K562 (cell line): ENCODE measurements around the gene WFIKKN2. TPM values are rescaled to one million over a fixed set of nuclear protein-coding genes. Genes with fewer than 3 reads are reported as not detected.

Experiments used
- NR2C2 ChIP-seq, 2 experiments: fragments of 200-800 bp in 1 of 2; sonication (Bioruptor generic) in 1 of 2; sonication (generic) in 1 of 2; formaldehyde crosslinking in 1 of 2; IDR thresholded peaks; 2 replicates each; pipeline versions ENCODE4 v1.6.1 to v1.8.0; 2016 to 2022; ENCODE audit warnings: mild to moderate bottlenecking in 1 of 2, missing compliant biosample characterization in 1 of 2, missing genetic modification characterization in 1 of 2, missing genetic modification reagents in 1 of 2
- ZBTB40 ChIP-seq, 2 experiments: fragments of 450-650 bp in 1 of 2; sonication (generic) in 1 of 2; formaldehyde crosslinking in 1 of 2; IDR thresholded peaks; 2 replicates each; pipeline versions ENCODE4 v1.7.1 to v1.9.0; 2016 to 2022; ENCODE audit warnings: inconsistent platforms in 1 of 2, mild to moderate bottlenecking in 1 of 2, missing genetic modification reagents in 1 of 2
- ZNF639 ChIP-seq, 2 experiments: fragments of 200-800 bp in 1 of 2; sonication (Bioruptor generic) in 1 of 2; sonication (generic) in 1 of 2; formaldehyde crosslinking in 1 of 2; IDR thresholded peaks in 1 of 2; conservative IDR thresholded peaks in 1 of 2; 2 replicates each; pipeline versions ENCODE4 v1.5.0 to v1.6.1; 2016 to 2020; ENCODE audit warnings: missing compliant biosample characterization in 1 of 2, missing genetic modification characterization in 1 of 2, missing genetic modification reagents in 1 of 2
- polyA plus RNA-seq, 8 experiments: library from polyadenylated mRNA; depleted of rRNA in 4 of 8; stranded (reverse) in 5 of 8; unstranded in 3 of 8; fragments of >200 nt; fragmentation: Nextera tagmentation in 2 of 8; fragmentation: Illumina TruSeq in 1 of 8; extraction: Ambion mirVana in 2 of 8; extraction: Trizol in 1 of 8; gene quantifications; 2 replicates each; pipeline versions ENCODE4 v1.2.1 to v1.2.3, GENCODE V29; 2011 to 2014; ENCODE audit warnings: inconsistent platforms in 1 of 8, missing spikeins in 1 of 8
- total RNA-seq, 7 experiments: library from RNA; depleted of rRNA in 6 of 7; stranded (reverse); fragments of >200 nt in 6 of 7; fragmentation: Illumina TruSeq in 2 of 7; extraction: Trizol in 2 of 7; gene quantifications; 2 replicates each; pipeline versions ENCODE4 v1.2.1 to v1.2.3, GENCODE V29; 2011 to 2021; ENCODE audit warnings: low replicate concordance in 1 of 7

Gene WFIKKN2
- total and polyA plus RNA-seq, 9 of the 15 experiments (the other 6 are each of a cell fraction or from before 2014, with no cell fraction given) = 0.07 TPM; not detected in 8

- TF ChIP-seq ZBTB40 (IDR thresholded peaks at IDR 0.05) (peak; percentile 33; the same call in 1 of the 2 replicates), ZBTB40 (CRISPR knock-in tag; IDR thresholded peaks at IDR 0.05) (no peak), ZNF639 (CRISPR knock-in tag; conservative IDR thresholded peaks at IDR 0.05 in 1 of 2, IDR thresholded peaks at IDR 0.05 in 1 of 2) (no peak), NR2C2 (CRISPR knock-in tag; IDR thresholded peaks at IDR 0.05) (no peak), NR2C2 (tag; IDR thresholded peaks at IDR 0.05) (peak; percentile 63)
Observed at GRCh38 chr17:50865060-50865867, 29.9 kb downstream of the WFIKKN2 start (continued).
